Hepatocyte (in vitro differentiated cells): ENCODE results near the gene IL13RA1. TPM values are rescaled to one million over a fixed set of nuclear protein-coding genes. Genes with fewer than 3 reads are reported as not detected.

Experiments used
- DNase-seq: peaks from one replicate; pipeline ENCODE4 v3.0.0-alpha.2; 2016; ENCODE audit warnings: low spot score
- H2AFZ ChIP-seq: fragments of 200-600 bp; sonication (generic); 2 replicates; pipeline ENCODE4 v1.6.0; 2016; ENCODE audit warnings: antibody characterized with exemption, mild to moderate bottlenecking
- H3K27ac ChIP-seq: fragments of 200-600 bp; sonication (generic); 2 replicates; pipeline ENCODE4 v1.5.1; 2016; ENCODE audit warnings: mild to moderate bottlenecking
- H3K27me3 ChIP-seq: fragments of 200-600 bp; sonication (generic); 2 replicates; pipeline ENCODE4 v1.6.1; 2016
- H3K36me3 ChIP-seq: fragments of 200-600 bp; sonication (generic); replicated peaks from 2 replicates; pipeline ENCODE4 v1.5.1; 2016; ENCODE audit warnings: low read depth; ENCODE audit not compliant: insufficient read depth
- H3K4me1 ChIP-seq: fragments of 200-600 bp; sonication (generic); 2 replicates; pipeline ENCODE4 v1.5.1; 2016; ENCODE audit warnings: mild to moderate bottlenecking, moderate library complexity; ENCODE audit not compliant: insufficient read depth
- H3K4me2 ChIP-seq: fragments of 200-600 bp; sonication (generic); 2 replicates; pipeline ENCODE4 v1.6.0; 2016
- H3K4me3 ChIP-seq: fragments of 200-600 bp; sonication (generic); 2 replicates; pipeline ENCODE4 v1.5.1; 2016; ENCODE audit warnings: mild to moderate bottlenecking
- H3K79me2 ChIP-seq: fragments of 200-600 bp; sonication (generic); 2 replicates; pipeline ENCODE4 v1.6.0; 2017; ENCODE audit warnings: mild to moderate bottlenecking
- H3K9me2 ChIP-seq: fragments of 200-600 bp; sonication (generic); replicated peaks from 2 replicates; pipeline ENCODE4 v1.6.0; 2017; ENCODE audit warnings: mild to moderate bottlenecking; ENCODE audit not compliant: insufficient read depth
- H3K9me3 ChIP-seq: fragments of 200-600 bp; sonication (generic); 2 replicates; pipeline ENCODE4 v1.5.1; 2016; ENCODE audit warnings: low read depth, mild to moderate bottlenecking
- H4K20me1 ChIP-seq: fragments of 200-600 bp; sonication (generic); 2 replicates; pipeline ENCODE4 v1.6.0; 2016; ENCODE audit warnings: mild to moderate bottlenecking; ENCODE audit not compliant: insufficient read depth, poor library complexity, severe bottlenecking
- CTCF ChIP-seq: fragments of 200-600 bp; sonication (generic); IDR thresholded peaks from 2 replicates; pipeline ENCODE4 v1.5.1; 2016; ENCODE audit warnings: antibody characterized with exemption, mild to moderate bottlenecking; ENCODE audit not compliant: poor library complexity
- EZH2 ChIP-seq: fragments of 200-600 bp; sonication (generic); IDR thresholded peaks from 2 replicates; pipeline ENCODE4 v1.6.1; 2016; ENCODE audit warnings: antibody characterized with exemption, mild to moderate bottlenecking, borderline replicate concordance
- EZH2phosphoT487 ChIP-seq: fragments of 200-600 bp; sonication (generic); IDR thresholded peaks from one replicate; pipeline ENCODE4 v1.6.1; 2018; ENCODE audit warnings: antibody characterized with exemption, mild to moderate bottlenecking, low read depth, moderate library complexity; ENCODE audit not compliant: unreplicated experiment, severe bottlenecking
- WGBS: methylation state at CpG from one replicate; pipeline ENCODE4 v1.1.6; 2016; ENCODE audit warnings: low lambda C conversion rate; ENCODE audit errors: missing lambda C conversion rate; 5-methylcytosine and 5-hydroxymethylcytosine counted together
- polyA plus RNA-seq: library from polyadenylated mRNA; unstranded; fragments of >200 nt; fragmentation: Nextera tagmentation; extraction: Ambion mirVana; gene quantifications from 2 replicates; pipeline ENCODE4 v1.2.1, GENCODE V29; 2016
- total RNA-seq: library from RNA; depleted of rRNA; stranded (reverse); fragments of >200 nt; gene quantifications from 2 replicates; pipeline ENCODE4 v1.2.3, GENCODE V29; 2014

The IL13RA1 gene
- total and polyA plus RNA-seq, 2 experiments from 2014 or later: 27.2 to 40.9 TPM

GRCh38 chrX:118685393-118685792 is 42.0 kb upstream of the IL13RA1 start:
- TF ChIP-seq CTCF: no peak
- no peaks in the 10 kb centered on the region for H4K20me1 ChIP-seq
- no peak for DNase-seq
- H3K9me2 ChIP-seq: no peaks in the 10 kb centered on the region
- H3K79me2 ChIP-seq: no peaks in the 10 kb centered on the region
- no peaks in the 10 kb centered on the region for H3K36me3 ChIP-seq
- H3K4me1 ChIP-seq: no peaks in the 10 kb centered on the region
- no peak overlapping the region for H3K4me3 ChIP-seq
- no peak overlapping the region for H3K27ac ChIP-seq
- no peaks in the 10 kb centered on the region for H3K27me3 ChIP-seq
- no peak overlapping the region for H3K4me2 ChIP-seq
- H2AFZ ChIP-seq: no peak overlapping the region
- 67% methylated on average over 3 of the region's 3 CpGs for WGBS
- no peaks in the 10 kb centered on the region for H3K9me3 ChIP-seq

GRCh38 chrX:118688935-118689334 is 38.5 kb upstream of the IL13RA1 start:
- no peaks in the 10 kb centered on the region for H3K4me1 ChIP-seq
- no peak overlapping the region for H2AFZ ChIP-seq
- H3K9me2 ChIP-seq: no peaks in the 10 kb centered on the region
- no peak overlapping the region for H3K4me2 ChIP-seq
- H3K27ac ChIP-seq: no peak overlapping the region
- H3K27me3 ChIP-seq: no peaks in the 10 kb centered on the region
- H3K9me3 ChIP-seq: no peaks in the 10 kb centered on the region
- 89% methylated on average over 3 of the region's 3 CpGs for WGBS
- no peaks in the 10 kb centered on the region for H4K20me1 ChIP-seq
- DNase-seq: no peak
- TF ChIP-seq EZH2 (no peak), CTCF (no peak), EZH2phosphoT487 (no peak)
- H3K36me3 ChIP-seq: no peaks in the 10 kb centered on the region
- no peak overlapping the region for H3K4me3 ChIP-seq
- no peaks in the 10 kb centered on the region for H3K79me2 ChIP-seq

- Histone ChIP-seq H3K4me2 (no peak overlapping the region), H3K79me2 (no peaks in the 10 kb centered on the region), H3K27ac (no peak overlapping the region), H3K36me3 (no peaks in the 10 kb centered on the region), H3K27me3 (no peaks in the 10 kb centered on the region), H3K4me3 (no peak overlapping the region), H3K9me3 (no peaks in the 10 kb centered on the region), H3K4me1 (no peaks in the 10 kb centered on the region), H4K20me1 (no peaks in the 10 kb centered on the region), H2AFZ (no peak overlapping the region), H3K9me2 (no peaks in the 10 kb centered on the region)
- TF ChIP-seq EZH2phosphoT487 (no peak), CTCF (no peak), EZH2 (no peak)
- DNase-seq: no peak
- 56% methylated on average over 2 of the region's 2 CpGs for WGBS
Observed at GRCh38 chrX:118693843-118694242, 33.6 kb upstream of the IL13RA1 start.

GRCh38 chrX:118694638-118695037 is 32.8 kb upstream of the IL13RA1 start:
- WGBS: 70% methylated on average over 5 of the region's 6 CpGs
- no peak for DNase-seq
- no peaks in the 10 kb centered on the region for H3K9me3 ChIP-seq
- no peak overlapping the region for H2AFZ ChIP-seq
- H3K9me2 ChIP-seq: no peaks in the 10 kb centered on the region
- H3K27ac ChIP-seq: no peak overlapping the region
- no peaks in the 10 kb centered on the region for H3K4me1 ChIP-seq
- H4K20me1 ChIP-seq: no peaks in the 10 kb centered on the region
- H3K36me3 ChIP-seq: no peaks in the 10 kb centered on the region
- H3K4me3 ChIP-seq: no peak overlapping the region
- H3K27me3 ChIP-seq: no peaks in the 10 kb centered on the region
- TF ChIP-seq EZH2: no peak
- TF ChIP-seq EZH2phosphoT487: no peak
- no peak for TF ChIP-seq CTCF
- H3K4me2 ChIP-seq: no peak overlapping the region
- no peaks in the 10 kb centered on the region for H3K79me2 ChIP-seq
